Measurements from ENCODE around the gene TTPAL.

DNA sequence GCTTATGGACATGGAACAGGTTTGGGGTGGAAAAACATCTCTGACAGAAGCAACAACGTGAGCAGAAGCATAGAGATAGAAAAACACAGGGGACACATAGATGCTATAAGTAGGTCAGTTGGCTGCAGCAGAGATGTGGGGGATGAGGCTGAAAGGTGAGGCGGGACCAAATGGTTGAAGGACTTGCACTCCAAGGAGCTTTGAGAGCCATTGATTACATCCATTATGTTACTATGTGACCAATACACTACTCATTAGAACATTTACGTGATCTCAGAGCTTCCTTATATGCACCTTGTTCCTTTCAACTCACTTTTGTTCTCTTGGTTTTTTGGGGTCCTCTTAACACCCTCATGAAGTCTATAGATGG lies 47.9 kb upstream of the TTPAL start:
- TF ChIP-seq, protein P1, sequence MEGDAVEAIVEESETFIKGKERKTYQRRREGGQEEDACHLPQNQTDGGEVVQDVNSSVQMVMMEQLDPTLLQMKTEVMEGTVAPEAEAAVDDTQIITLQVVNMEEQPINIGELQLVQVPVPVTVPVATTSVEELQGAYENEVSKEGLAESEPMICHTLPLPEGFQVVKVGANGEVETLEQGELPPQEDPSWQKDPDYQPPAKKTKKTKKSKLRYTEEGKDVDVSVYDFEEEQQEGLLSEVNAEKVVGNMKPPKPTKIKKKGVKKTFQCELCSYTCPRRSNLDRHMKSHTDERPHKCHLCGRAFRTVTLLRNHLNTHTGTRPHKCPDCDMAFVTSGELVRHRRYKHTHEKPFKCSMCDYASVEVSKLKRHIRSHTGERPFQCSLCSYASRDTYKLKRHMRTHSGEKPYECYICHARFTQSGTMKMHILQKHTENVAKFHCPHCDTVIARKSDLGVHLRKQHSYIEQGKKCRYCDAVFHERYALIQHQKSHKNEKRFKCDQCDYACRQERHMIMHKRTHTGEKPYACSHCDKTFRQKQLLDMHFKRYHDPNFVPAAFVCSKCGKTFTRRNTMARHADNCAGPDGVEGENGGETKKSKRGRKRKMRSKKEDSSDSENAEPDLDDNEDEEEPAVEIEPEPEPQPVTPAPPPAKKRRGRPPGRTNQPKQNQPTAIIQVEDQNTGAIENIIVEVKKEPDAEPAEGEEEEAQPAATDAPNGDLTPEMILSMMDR (IDR thresholded peaks at IDR 0.05), result no peak
- TF ChIP-seq POLR2A (IDR thresholded peaks at IDR 0.05), result no peak

Measured in esophagus squamous epithelium (tissue), 4 donors.